ENCODE data around the gene WDCP.
"Not testable (repeated sequence)": the region's sequence is repeated elsewhere in the genome, so short reads cannot be mapped to it uniquely, and the experiment has no call there.

The WDCP gene

DNA sequence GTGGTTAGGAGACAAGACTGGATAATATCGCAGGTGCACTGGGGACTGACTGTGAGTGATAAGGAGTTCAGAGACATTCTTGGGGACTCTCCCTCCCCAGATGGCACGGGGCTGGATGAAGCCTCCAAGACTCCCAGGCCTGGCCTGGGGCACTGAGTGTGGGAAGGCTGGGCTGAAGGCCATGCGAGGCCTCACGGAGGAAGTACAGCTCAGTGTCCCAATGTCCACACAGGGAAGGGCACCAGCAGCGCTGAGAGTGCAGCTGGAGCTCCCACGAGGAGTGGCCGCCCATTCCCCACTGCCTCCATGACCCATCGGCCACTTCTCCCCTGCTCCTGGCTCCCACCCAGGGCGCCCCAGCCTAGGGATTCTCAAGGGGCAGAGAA is 30.8 kb downstream of the WDCP start:
- no peak for DNase-seq (ENCODE audit: low read depth)
- TF ChIP-seq, protein P1, sequence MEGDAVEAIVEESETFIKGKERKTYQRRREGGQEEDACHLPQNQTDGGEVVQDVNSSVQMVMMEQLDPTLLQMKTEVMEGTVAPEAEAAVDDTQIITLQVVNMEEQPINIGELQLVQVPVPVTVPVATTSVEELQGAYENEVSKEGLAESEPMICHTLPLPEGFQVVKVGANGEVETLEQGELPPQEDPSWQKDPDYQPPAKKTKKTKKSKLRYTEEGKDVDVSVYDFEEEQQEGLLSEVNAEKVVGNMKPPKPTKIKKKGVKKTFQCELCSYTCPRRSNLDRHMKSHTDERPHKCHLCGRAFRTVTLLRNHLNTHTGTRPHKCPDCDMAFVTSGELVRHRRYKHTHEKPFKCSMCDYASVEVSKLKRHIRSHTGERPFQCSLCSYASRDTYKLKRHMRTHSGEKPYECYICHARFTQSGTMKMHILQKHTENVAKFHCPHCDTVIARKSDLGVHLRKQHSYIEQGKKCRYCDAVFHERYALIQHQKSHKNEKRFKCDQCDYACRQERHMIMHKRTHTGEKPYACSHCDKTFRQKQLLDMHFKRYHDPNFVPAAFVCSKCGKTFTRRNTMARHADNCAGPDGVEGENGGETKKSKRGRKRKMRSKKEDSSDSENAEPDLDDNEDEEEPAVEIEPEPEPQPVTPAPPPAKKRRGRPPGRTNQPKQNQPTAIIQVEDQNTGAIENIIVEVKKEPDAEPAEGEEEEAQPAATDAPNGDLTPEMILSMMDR (IDR thresholded peaks at IDR 0.05; ENCODE audit: control insufficient read depth, insufficient read depth, low read depth, low read length, missing control alignments), result no peak
- no peak overlapping the region for H3K4me3 ChIP-seq (ENCODE audit: control insufficient read depth, low read depth, low read length)

DNA sequence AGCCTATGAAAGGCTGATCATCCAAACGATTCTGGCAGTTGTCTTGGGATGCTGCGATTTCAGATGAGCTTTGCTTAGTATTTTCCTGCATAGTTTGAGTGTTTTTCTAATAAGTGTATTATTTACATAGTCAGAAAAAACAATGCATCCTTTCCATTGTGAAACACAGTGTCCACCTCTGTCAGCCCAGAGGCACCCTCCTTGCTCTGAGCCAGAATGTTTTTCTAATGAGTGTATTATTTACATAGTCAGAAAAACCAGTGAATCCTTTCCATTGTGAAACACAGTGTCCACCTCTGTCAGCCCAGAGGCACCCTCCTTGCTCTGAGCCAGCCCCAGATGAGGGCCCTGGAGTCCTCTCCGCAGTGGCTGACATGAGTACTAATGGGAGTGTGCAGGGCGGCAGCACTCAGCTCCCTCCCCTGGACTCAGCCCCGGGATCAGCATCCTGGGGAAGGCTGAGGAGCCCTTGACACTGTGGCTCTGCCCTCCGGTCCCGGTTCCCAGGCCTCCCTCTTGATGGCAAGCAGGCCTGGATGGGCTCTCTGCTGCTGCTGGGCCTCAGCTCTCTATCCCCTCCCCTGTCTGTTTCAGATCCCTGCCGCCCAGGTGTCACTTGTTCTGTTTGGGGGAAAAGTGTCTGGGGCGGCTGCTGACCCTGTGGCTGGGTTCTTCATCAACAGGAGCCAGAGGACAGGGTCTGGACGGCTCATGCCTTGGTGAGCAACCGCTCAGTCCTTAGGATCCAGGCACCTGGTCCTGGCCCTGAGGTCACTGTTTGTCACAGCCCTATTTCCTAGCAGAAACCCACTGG is 31.4 kb downstream of the WDCP start:
- DNase-seq (ENCODE audit: low read depth), result peak; percentile 23
- H3K4me3 ChIP-seq (ENCODE audit: control insufficient read depth, low read depth, low read length), result no peak overlapping the region

DNA sequence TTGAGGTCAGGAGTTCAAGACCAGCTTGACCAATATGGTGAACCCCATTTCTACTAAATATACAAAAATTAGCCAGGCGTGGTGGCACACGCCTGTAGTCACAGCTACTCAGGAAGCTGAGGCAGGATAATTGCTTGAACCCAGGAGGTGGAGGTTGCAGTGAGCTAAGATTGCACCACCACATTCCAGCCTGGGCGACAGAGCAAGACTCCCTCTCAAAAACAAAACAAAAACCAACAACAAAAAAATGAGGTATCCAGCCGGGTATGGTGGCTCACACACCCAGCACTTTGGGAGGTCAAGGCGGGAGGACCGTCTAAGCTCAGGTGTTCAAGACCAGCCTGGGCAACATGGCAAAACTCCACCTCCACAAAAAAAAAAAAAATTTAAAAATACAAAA is 32.3 kb downstream of the WDCP start:
- not testable (repeated sequence) for DNase-seq (ENCODE audit: low read depth); H3K4me3 ChIP-seq (ENCODE audit: control insufficient read depth, low read depth, low read length)

More for the DNA sequence above, 31.4 kb downstream of the WDCP start:
- TF ChIP-seq, protein P1 (IDR thresholded peaks at IDR 0.05; ENCODE audit: control insufficient read depth, insufficient read depth, low read depth, low read length, missing control alignments), result no peak

DNA sequence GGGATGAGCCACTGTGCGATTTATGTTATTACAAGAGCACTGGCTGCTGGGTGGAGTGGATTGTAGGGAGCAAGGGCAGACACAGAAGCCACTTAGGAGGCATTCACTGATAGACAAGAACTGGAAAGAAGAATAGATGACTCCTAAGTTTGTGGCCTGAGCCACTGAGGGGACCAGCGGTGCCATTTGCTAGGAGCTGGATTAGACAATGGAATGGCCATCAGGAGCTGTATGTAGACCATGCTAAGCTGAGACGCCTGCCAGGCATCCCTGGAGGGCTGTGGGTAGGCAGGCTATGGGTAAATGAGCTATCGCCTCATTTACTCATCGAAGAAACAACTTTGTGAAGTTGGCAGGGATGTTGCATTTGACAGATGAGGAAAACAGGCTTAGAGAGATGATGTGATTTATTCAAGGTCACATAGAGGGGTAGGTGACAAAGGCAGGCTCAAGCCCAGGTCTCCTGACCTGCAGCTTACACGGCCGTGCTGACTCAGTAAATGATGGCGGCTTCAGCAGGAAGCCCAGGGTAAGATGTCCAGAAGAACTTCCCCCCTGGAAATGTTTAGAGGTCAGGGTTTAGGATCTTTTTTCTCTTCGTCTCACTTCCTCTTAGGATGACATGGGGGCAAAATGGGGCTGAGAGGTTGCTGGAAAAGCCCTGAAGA is 34.5 kb downstream of the WDCP start:
- H3K4me3 ChIP-seq (ENCODE audit: control insufficient read depth, low read depth, low read length), result no peak overlapping the region
- no peak for DNase-seq (ENCODE audit: low read depth)
- TF ChIP-seq, protein P1 (IDR thresholded peaks at IDR 0.05; ENCODE audit: control insufficient read depth, insufficient read depth, low read depth, low read length, missing control alignments), result no peak

DNA sequence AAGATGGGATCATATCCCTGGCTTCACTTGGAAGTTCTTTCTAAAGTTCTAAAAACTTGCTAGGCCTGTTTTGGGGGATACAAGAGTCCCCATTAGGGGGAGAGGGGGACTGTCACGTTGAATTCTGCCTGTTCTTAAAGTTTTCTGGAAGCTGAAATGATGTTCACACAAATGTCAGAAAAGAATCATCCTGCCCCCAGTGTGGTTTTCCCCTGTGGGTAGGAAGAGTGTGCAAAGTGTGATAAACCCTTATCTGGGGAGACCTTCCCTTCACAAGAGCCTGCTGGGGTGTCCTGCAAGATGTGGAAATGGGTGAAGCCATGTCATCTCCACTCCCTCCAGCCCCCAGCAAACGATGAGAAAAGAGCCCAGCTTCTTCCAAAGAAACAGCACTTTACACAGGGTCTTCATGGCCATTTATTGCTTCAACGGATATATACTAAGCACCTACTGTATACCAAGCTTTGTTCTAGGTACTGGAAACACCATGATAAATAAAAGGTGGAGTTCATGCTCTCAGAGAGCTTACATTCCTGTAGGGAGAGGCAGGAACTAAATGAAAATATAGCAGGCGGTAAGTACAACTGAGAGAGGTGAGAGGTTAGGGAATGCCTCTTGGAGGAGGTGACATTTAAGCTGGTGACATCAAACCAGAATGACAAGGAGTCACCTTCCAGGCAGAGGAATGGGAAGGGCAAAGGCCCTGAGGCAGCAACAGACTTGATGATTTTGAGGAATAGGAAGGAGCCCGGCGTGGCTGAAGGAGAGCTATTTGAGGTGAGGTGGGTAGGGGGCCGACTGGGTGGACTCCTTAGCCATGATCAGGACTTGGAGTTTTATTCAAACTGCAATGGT is 35.7 kb downstream of the WDCP start:
- TF ChIP-seq, protein P1 (IDR thresholded peaks at IDR 0.05; ENCODE audit: control insufficient read depth, insufficient read depth, low read depth, low read length, missing control alignments), result no peak
- DNase-seq (ENCODE audit: low read depth), result no peak
- H3K4me3 ChIP-seq (ENCODE audit: control insufficient read depth, low read depth, low read length), result no peak overlapping the region

DNA sequence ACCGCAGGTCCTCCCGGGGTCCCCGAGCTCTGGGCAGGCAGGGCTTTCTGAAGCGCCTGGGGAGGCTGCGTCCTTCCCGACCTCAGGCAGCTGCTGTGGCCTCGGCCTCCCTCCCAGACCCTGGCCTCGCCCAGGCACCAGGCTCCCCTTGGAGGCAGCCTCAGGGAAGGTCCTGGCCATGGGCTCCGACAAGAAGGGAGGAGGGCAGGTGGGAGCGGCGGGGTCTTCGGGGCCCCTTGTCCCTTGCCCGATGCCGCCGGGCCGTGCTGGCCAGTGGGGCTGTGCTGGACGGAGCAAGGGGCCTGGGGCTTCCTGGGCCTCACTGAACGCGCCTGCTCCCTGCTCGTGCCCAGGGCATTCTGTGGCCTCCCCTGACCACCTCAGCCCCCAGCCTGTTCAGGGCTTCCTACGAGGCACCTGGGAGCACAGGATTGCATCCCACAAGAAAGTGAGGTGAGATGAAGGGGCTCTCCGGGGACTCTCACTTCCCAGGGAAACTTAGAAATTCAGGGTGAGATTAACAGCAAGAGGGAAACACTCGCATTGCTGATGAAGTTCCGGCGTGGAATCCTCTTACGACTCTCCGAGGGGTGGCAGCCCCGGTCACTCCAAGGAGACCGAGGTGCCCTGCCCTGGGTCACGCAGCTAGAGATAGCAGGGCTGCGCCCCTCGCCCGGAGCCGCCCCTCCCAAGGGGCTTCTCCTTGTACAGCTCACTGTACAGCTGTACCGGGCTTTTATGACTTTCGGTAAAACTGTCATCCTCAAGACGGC is 36.5 kb downstream of the WDCP start:
- peak overlapping the region; percentile 47; the same call in 1 of the 2 replicates for H3K4me3 ChIP-seq (ENCODE audit: control insufficient read depth, low read depth, low read length)
- DNase-seq (ENCODE audit: low read depth), result no peak
- TF ChIP-seq, protein P1 (IDR thresholded peaks at IDR 0.05; ENCODE audit: control insufficient read depth, insufficient read depth, low read depth, low read length, missing control alignments), result no peak
